K562 (cell line): Measurements from ENCODE around the gene CPHXL2. TPM values are rescaled to one million over a fixed set of nuclear protein-coding genes. Genes with fewer than 3 reads are reported as not detected.

ENCODE experiments used
- ATAC-seq: fragments of 200-7000 bp; cut with Tn5 transposase; 3 replicates; pipeline ENCODE4 v1.9.1; 2020; ENCODE audit warnings: moderate library complexity
- BruUV-seq: library from RNA; stranded (reverse); fragments of 400-500 nt; replicated peaks from 2 replicates; lab custom pipeline; 2021; lab: Mats Ljungman, UMichigan
- CTCF ChIA-PET: fragments of 300-600 bp; formaldehyde crosslinking; extraction: SDS; loops from one replicate; lab custom pipeline; 2021; ENCODE audit warnings: low intra/inter-chr PET ratio; lab: Yijun Ruan, JAX
- POLR2A ChIA-PET: fragments of 300-600, 350-650 bp; sonication (Branson Sonifier 250); formaldehyde crosslinking; extraction: SDS; loops from one replicate; lab custom pipeline; 2021; ENCODE audit warnings: antibody characterized with exemption, inconsistent platforms; lab: Yijun Ruan, JAX
- DNase-seq, 4 experiments: peaks; one replicate each; pipeline versions ENCODE4 v3.0.0 to v3.0.0-alpha.2; 2011 to 2018; ENCODE audit warnings: low spot score in 3 of 4, mixed read lengths in 3 of 4; ENCODE audit errors: extremely low read depth in 1 of 4
- FAIRE-seq: peaks from 2 replicates; lab custom pipeline; 2011; peaks lifted over from hg19 to GRCh38; lab: Jason Lieb, UNC
- H2AFZ ChIP-seq: 2 replicates; pipeline ENCODE4 v1.6.0; 2011; ENCODE audit warnings: low read depth, low read length, control low read depth, inconsistent platforms
- H3K27ac ChIP-seq: fragments of 200-600 bp; 3 replicates; pipeline ENCODE4 v1.8.0; 2011; ENCODE audit warnings: low read depth, mild to moderate bottlenecking, control low read depth, inconsistent platforms, low read length, moderate library complexity, mixed read lengths; ENCODE audit errors: extremely low read depth
- H3K27me3 ChIP-seq, 2 experiments: fragments of 300-600 bp in 1 of 2; 2 replicates in 1 of 2; 3 replicates in 1 of 2; pipeline versions ENCODE4 v1.6.0 to v1.8.0; 2011; ENCODE audit warnings: inconsistent platforms in 2 of 2, low read length in 2 of 2, mild to moderate bottlenecking in 1 of 2, mixed read lengths in 1 of 2, moderate library complexity in 1 of 2; ENCODE audit not compliant: control insufficient read depth in 2 of 2, insufficient read depth in 2 of 2
- H3K36me3 ChIP-seq: fragments of 300-600 bp; 3 replicates; pipeline ENCODE4 v1.8.0; 2011; ENCODE audit warnings: mild to moderate bottlenecking, low read length, inconsistent platforms; ENCODE audit not compliant: control insufficient read depth, insufficient read depth
- H3K4me1 ChIP-seq, 2 experiments: fragments of 200-600 bp in 1 of 2; replicated peaks in 1 of 2; 2 replicates in 1 of 2; 3 replicates in 1 of 2; pipeline versions ENCODE4 v1.5.1 to v1.8.0; 2011; ENCODE audit warnings: inconsistent platforms in 2 of 2, low read length in 2 of 2, mild to moderate bottlenecking in 1 of 2, mixed read lengths in 1 of 2, moderate library complexity in 1 of 2; ENCODE audit not compliant: control insufficient read depth in 2 of 2, insufficient read depth in 2 of 2
- H3K4me2 ChIP-seq: 2 replicates; pipeline ENCODE4 v1.6.1; 2011; ENCODE audit warnings: low read length, control low read depth, inconsistent platforms, mixed read lengths; ENCODE audit not compliant: insufficient read depth
- H3K4me3 ChIP-seq: fragments of 200-600 bp; sonication (generic), shearing (Covaris generic); 2 replicates; pipeline ENCODE4 v1.5.1; 2016; ENCODE audit warnings: control low read depth, inconsistent platforms
- H3K79me2 ChIP-seq: fragments of 200-600 bp; 3 replicates; pipeline ENCODE4 v1.8.0; 2011; ENCODE audit warnings: low read length, inconsistent platforms; ENCODE audit not compliant: control insufficient read depth, insufficient read depth
- H3K9ac ChIP-seq, 2 experiments: 2 replicates each; pipeline versions ENCODE4 v1.6.0 to v1.6.1; 2011; ENCODE audit warnings: low read depth in 2 of 2, low read length in 2 of 2, control low read depth in 1 of 2, inconsistent platforms in 1 of 2, mild to moderate bottlenecking in 1 of 2, mixed read lengths in 1 of 2; ENCODE audit not compliant: insufficient read depth in 1 of 2
- H3K9me1 ChIP-seq: one replicate; pipeline ENCODE4 v1.6.0; 2011; ENCODE audit warnings: inconsistent platforms, mild to moderate bottlenecking, low read length, moderate library complexity; ENCODE audit not compliant: control insufficient read depth, insufficient read depth
- H3K9me3 ChIP-seq: replicated peaks from 2 replicates; pipeline ENCODE4 v1.5.1; 2011; ENCODE audit warnings: low read depth, low read length, inconsistent platforms; ENCODE audit not compliant: control insufficient read depth, insufficient read depth
- H4K20me1 ChIP-seq: replicated peaks from 2 replicates; pipeline ENCODE4 v1.6.1; 2011; ENCODE audit warnings: low read length, inconsistent platforms, mixed read lengths; ENCODE audit not compliant: control insufficient read depth, insufficient read depth
- CBFA2T3 ChIP-seq: fragments of 450-650 bp; IDR thresholded peaks from 2 replicates; pipeline ENCODE4 v1.6.1; 2017
- CHD1 ChIP-seq: fragments of 200-600 bp; sonication (generic); IDR thresholded peaks from one replicate; pipeline ENCODE4 v1.6.1; 2012; ENCODE audit warnings: mild to moderate bottlenecking, moderate library complexity, low read length, inconsistent platforms
- CSDE1 ChIP-seq, 2 experiments: fragments of 450-650 bp; IDR thresholded peaks; 2 replicates each; pipeline ENCODE4 v1.6.1; 2016; ENCODE audit warnings: mild to moderate bottlenecking in 1 of 2
- CXXC5 ChIP-seq: fragments of 250-450 bp; sonication (Bioruptor Pico); IDR thresholded peaks from 2 replicates; pipeline ENCODE4 v1.8.0; 2022; ENCODE audit warnings: inconsistent platforms, mild to moderate bottlenecking, moderate library complexity
- DIDO1 ChIP-seq: fragments of 450-650 bp; IDR thresholded peaks from 2 replicates; pipeline ENCODE4 v1.6.1; 2016; ENCODE audit warnings: low read depth, missing biosample characterization, missing genetic modification characterization
- HDAC1 ChIP-seq, 2 experiments: fragments of 450-650 bp; IDR thresholded peaks; 2 replicates each; pipeline ENCODE4 v1.6.1; 2016 to 2017; ENCODE audit warnings: inconsistent platforms in 1 of 2, mild to moderate bottlenecking in 1 of 2, moderate library complexity in 1 of 2
- HDAC2 ChIP-seq: fragments of 450-650 bp; IDR thresholded peaks from 2 replicates; pipeline ENCODE4 v1.6.1; 2016; ENCODE audit warnings: mild to moderate bottlenecking
- L3MBTL2 ChIP-seq: fragments of 450-650 bp; IDR thresholded peaks from 2 replicates; pipeline ENCODE4 v1.6.1; 2016; ENCODE audit warnings: mild to moderate bottlenecking, moderate library complexity
- MEF2A ChIP-seq: IDR thresholded peaks from 2 replicates; pipeline ENCODE4 v1.6.1; 2011; ENCODE audit warnings: low read depth, mild to moderate bottlenecking, low read length, moderate library complexity; ENCODE audit not compliant: control insufficient read depth
- NCOA4 ChIP-seq: fragments of 450-650 bp; IDR thresholded peaks from 2 replicates; pipeline ENCODE4 v1.6.1; 2018; ENCODE audit warnings: mild to moderate bottlenecking; ENCODE audit not compliant: partially characterized antibody
- NFRKB ChIP-seq: fragments of 450-650 bp; IDR thresholded peaks from 2 replicates; pipeline ENCODE4 v1.6.1; 2016; ENCODE audit warnings: low read depth
- NKRF ChIP-seq: fragments of 450-650 bp; IDR thresholded peaks from 2 replicates; pipeline ENCODE4 v1.6.1; 2016; ENCODE audit warnings: borderline replicate concordance
- NR1H2 ChIP-seq: sonication (generic); formaldehyde crosslinking; IDR thresholded peaks from 2 replicates; pipeline ENCODE4 v1.4.0; 2020; ENCODE audit warnings: mild to moderate bottlenecking, missing genetic modification reagents
- TAF7 ChIP-seq: fragments of 450-650 bp; IDR thresholded peaks from 2 replicates; pipeline ENCODE4 v1.6.1; 2016; ENCODE audit warnings: missing genetic modification characterization, missing compliant biosample characterization
- THRB ChIP-seq: fragments of 450-650 bp; formaldehyde crosslinking; conservative IDR thresholded peaks from 2 replicates; pipeline ENCODE4 v1.4.0; 2022; ENCODE audit warnings: mild to moderate bottlenecking, missing genetic modification characterization
- U2AF1 ChIP-seq: fragments of 200-400 bp; formaldehyde crosslinking; optimal IDR thresholded peaks from 2 replicates; pipeline ENCODE3; 2017; ENCODE audit warnings: mild to moderate bottlenecking, low read depth, low read length, moderate library complexity
- ZNF79 ChIP-seq: fragments of 250-450 bp; sonication (Bioruptor Pico); IDR thresholded peaks from 2 replicates; pipeline ENCODE4 v1.4.0; 2020; ENCODE audit warnings: low read depth, mild to moderate bottlenecking, moderate library complexity
- WGBS: fragments of 100-300 bp; shearing (Covaris generic); methylation state at CpG from one replicate; pipeline ENCODE4 v1.1.6; 2016; ENCODE audit warnings: low coverage, mixed read lengths; ENCODE audit not compliant: insufficient coverage; ENCODE audit errors: missing lambda C conversion rate; 5-methylcytosine and 5-hydroxymethylcytosine counted together
- in situ Hi-C: fragments of 300-500 bp; cut with MboI; formaldehyde crosslinking; loops from 4 replicates; pipeline ENCODE4 v1.15.0; 2018; ENCODE audit warnings: inconsistent platforms, mixed read lengths
- intact Hi-C: fragments of 100-400 bp; cut with micrococcal nuclease; formaldehyde crosslinking; loops from 2 replicates; pipeline ENCODE4 v1.14.2; 2022
- polyA plus RNA-seq, 8 experiments: library from polyadenylated mRNA; depleted of rRNA in 4 of 8; stranded (reverse) in 5 of 8; unstranded in 3 of 8; fragments of >200 nt; fragmentation: Nextera tagmentation in 2 of 8; fragmentation: Illumina TruSeq in 1 of 8; extraction: Ambion mirVana in 2 of 8; extraction: Trizol in 1 of 8; gene quantifications; 2 replicates each; pipeline versions ENCODE4 v1.2.1 to v1.2.3, GENCODE V29; 2011 to 2014; ENCODE audit warnings: inconsistent platforms in 1 of 8, missing spikeins in 1 of 8
- total RNA-seq, 7 experiments: library from RNA; depleted of rRNA in 6 of 7; stranded (reverse); fragments of >200 nt in 6 of 7; fragmentation: Illumina TruSeq in 2 of 7; extraction: Trizol in 2 of 7; gene quantifications; 2 replicates each; pipeline versions ENCODE4 v1.2.1 to v1.2.3, GENCODE V29; 2011 to 2021; ENCODE audit warnings: low replicate concordance in 1 of 7
- TF ChIP-seq, protein P1 (sequence below), 2 experiments: fragments of 250-450 bp in 1 of 2; fragments of 450-650 bp in 1 of 2; sonication (Bioruptor Pico) in 1 of 2; IDR thresholded peaks; 2 replicates each; pipeline versions ENCODE4 v1.6.1 to v1.8.0; 2016 to 2021; ENCODE audit warnings: mild to moderate bottlenecking in 2 of 2, moderate library complexity in 2 of 2, missing compliant biosample characterization in 1 of 2, missing genetic modification characterization in 1 of 2
- TF ChIP-seq, protein P2 (sequence below): fragments of 250-450 bp; sonication (Bioruptor Pico); IDR thresholded peaks from 2 replicates; pipeline ENCODE4 v1.8.0; 2021; ENCODE audit warnings: borderline replicate concordance, mild to moderate bottlenecking, moderate library complexity; ENCODE audit not compliant: poor library complexity, severe bottlenecking

The CPHXL2 gene
- total and polyA plus RNA-seq, 9 of the 15 experiments (the other 6 are each of a cell fraction or from before 2014, with no cell fraction given) = not detected

DNA sequence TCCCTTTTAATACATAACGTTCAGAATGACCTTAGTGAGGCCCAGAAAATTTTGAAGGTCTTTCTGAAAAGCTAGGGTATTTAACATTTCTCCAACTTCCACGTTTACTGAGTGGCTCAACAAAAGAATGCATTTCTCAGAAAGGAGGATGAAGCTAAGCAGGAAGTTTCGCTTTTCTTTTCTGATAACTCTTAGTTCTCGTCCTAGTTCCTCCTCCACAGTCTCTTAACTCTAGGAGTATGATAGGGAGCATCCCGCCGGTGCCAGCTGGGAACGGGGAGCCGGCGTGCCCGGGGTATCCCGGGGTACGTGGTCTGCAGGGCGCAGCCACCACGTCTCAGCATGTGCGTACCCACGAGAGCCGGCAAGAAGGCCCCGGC is 29.7 kb downstream of the CPHXL2 start:
- WGBS = 1% methylated on average over 18 of the region's 18 CpGs
- in situ Hi-C loops (loop anchor here (25.0 kb wide), 1 partner anchor 1540 kb away; the partner anchor contains the start of genes MON1B and SYCE1L), intact Hi-C loops (loop anchor here (2.0 to 5.0 kb wide), 2 partner anchors 22 to 115 kb away; no protein-coding TSS in a partner anchor)
- Histone ChIP-seq H3K4me1 (peaks cover 15 to 24% of the 10 kb centered on the region in 2 experiments; a peak in 4 of 5 replicates), H3K27me3 (no peaks in the 10 kb centered on the region), H3K79me2 (peaks cover 99% of the 10 kb centered on the region), H3K36me3 (peaks cover 44% of the 10 kb centered on the region), H3K9me1 (peaks cover 7% of the 10 kb centered on the region), H3K9me3 (no peaks in the 10 kb centered on the region), H3K4me2 (peak overlapping the region; percentile 91), H3K4me3 (peak overlapping the region; percentile 96), H4K20me1 (peaks cover 14% of the 10 kb centered on the region), H3K27ac (peak overlapping the region; percentile 93), H2AFZ (peak overlapping the region; percentile 91), H3K9ac (peak overlapping the region; percentile 94 to 97)
- ChIA-PET CTCF (interaction anchor here (1.1 kb wide), 1 partner anchor 26 kb away, joined by 3 read pairs; no protein-coding TSS in a partner anchor), POLR2A (interaction anchor here (0.6 to 8.7 kb wide), 8 partner anchors 11 to 228 kb away, joined by 3 to 43 read pairs (median 4); partner anchors contain the start of gene ADAT1)
- TSS peak; percentile 56 for BruUV-seq
- no peak for FAIRE-seq
- ATAC-seq = peak; percentile 14
- no peak for DNase-seq
- 0 out of 2 replicates have a peak, but pooled peaks have one; percentile 39 for TF ChIP-seq NR1H2 (CRISPR knock-in tag)
- TF ChIP-seq, protein P1, sequence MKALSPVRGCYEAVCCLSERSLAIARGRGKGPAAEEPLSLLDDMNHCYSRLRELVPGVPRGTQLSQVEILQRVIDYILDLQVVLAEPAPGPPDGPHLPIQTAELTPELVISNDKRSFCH (CRISPR knock-in tag; IDR thresholded peaks at IDR 0.05) = no peak
- TF ChIP-seq, protein P1 (tag; IDR thresholded peaks at IDR 0.05) = peak; percentile 59; the same call in 1 of the 2 replicates
- TF ChIP-seq NKRF = peak; percentile 95
- TF ChIP-seq CSDE1 (IDR thresholded peaks at IDR 0.05) = peak in 1 of 2 experiments; percentile 69; a peak in 1 of 4 replicates
- TF ChIP-seq MEF2A = no peak
- TF ChIP-seq THRB = no peak
- TF ChIP-seq CBFA2T3 = no peak
- TF ChIP-seq HDAC2 = 0 out of 2 replicates have a peak, but pooled peaks have one; percentile 8
- TF ChIP-seq HDAC1 (IDR thresholded peaks at IDR 0.05) = peak in 1 of 2 experiments; percentile 83; a peak in 1 of 4 replicates
- TF ChIP-seq CHD1 = peak; percentile 21
- TF ChIP-seq L3MBTL2 = no peak
- no peak for TF ChIP-seq U2AF1
- TF ChIP-seq ZNF79 (CRISPR knock-in tag) = 0 out of 2 replicates have a peak, but pooled peaks have one; percentile 30
- TF ChIP-seq NCOA4 = peak; percentile 4
- TF ChIP-seq CXXC5 (CRISPR knock-in tag) = no peak
- TF ChIP-seq NFRKB = 0 out of 2 replicates have a peak, but pooled peaks have one; percentile 3
- TF ChIP-seq DIDO1 (tag) = no peak
- 0 out of 2 replicates have a peak, but pooled peaks have one; percentile 73 for TF ChIP-seq TAF7 (tag)
- TF ChIP-seq, protein P2, sequence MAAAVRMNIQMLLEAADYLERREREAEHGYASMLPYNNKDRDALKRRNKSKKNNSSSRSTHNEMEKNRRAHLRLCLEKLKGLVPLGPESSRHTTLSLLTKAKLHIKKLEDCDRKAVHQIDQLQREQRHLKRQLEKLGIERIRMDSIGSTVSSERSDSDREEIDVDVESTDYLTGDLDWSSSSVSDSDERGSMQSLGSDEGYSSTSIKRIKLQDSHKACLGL (CRISPR knock-in tag) = peak; percentile 59
